Cardiac fibroblast (primary cell): ENCODE data around the gene CELF4.
"Not testable (repeated sequence)": the region's sequence is repeated elsewhere in the genome, so short reads cannot be mapped to it uniquely, and the experiment has no call there.

Source experiments
- DNase-seq, 2 donors: peaks; one replicate each; pipeline versions ENCODE4 v3.0.0 to v3.0.0-alpha.2; 2010; ENCODE audit warnings: low read depth in 2 of 2
- H3K4me3 ChIP-seq, 2 donors: replicated peaks in 1 of 2; 1 replicate in 1 of 2; 2 replicates in 1 of 2; pipeline ENCODE4 v1.5.1; 2011; ENCODE audit warnings: low read depth in 2 of 2, low read length in 2 of 2, mild to moderate bottlenecking in 2 of 2, moderate library complexity in 1 of 2
- TF ChIP-seq, protein P1 (sequence below): IDR thresholded peaks from one replicate; pipeline ENCODE4 v1.5.1; 2011; ENCODE audit warnings: low read depth, mild to moderate bottlenecking, low read length, inconsistent platforms

CELF4 gene

DNA sequence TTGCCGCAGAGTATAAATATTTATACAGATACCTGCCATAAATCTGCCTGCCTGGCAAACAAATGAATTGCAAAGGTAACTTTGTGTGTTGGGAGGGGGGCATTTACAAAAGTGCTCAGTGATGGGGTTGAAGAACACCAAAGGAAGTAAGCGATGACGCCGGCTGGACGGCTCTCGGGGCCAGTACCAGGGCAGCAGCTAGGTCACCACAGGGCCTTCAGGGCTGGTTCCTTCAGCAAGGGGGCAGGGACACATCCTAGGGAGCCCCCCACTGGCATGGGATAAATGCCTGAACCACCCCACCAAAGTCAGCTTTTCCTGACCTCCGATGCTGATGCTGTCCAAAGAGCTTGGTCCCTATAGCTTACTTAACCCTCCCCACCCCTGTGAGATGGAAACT lies 190.4 kb downstream of the CELF4 start:
- DNase-seq: no peak
- TF ChIP-seq, protein P1, sequence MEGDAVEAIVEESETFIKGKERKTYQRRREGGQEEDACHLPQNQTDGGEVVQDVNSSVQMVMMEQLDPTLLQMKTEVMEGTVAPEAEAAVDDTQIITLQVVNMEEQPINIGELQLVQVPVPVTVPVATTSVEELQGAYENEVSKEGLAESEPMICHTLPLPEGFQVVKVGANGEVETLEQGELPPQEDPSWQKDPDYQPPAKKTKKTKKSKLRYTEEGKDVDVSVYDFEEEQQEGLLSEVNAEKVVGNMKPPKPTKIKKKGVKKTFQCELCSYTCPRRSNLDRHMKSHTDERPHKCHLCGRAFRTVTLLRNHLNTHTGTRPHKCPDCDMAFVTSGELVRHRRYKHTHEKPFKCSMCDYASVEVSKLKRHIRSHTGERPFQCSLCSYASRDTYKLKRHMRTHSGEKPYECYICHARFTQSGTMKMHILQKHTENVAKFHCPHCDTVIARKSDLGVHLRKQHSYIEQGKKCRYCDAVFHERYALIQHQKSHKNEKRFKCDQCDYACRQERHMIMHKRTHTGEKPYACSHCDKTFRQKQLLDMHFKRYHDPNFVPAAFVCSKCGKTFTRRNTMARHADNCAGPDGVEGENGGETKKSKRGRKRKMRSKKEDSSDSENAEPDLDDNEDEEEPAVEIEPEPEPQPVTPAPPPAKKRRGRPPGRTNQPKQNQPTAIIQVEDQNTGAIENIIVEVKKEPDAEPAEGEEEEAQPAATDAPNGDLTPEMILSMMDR: no peak
- no peak overlapping the region for H3K4me3 ChIP-seq

DNA sequence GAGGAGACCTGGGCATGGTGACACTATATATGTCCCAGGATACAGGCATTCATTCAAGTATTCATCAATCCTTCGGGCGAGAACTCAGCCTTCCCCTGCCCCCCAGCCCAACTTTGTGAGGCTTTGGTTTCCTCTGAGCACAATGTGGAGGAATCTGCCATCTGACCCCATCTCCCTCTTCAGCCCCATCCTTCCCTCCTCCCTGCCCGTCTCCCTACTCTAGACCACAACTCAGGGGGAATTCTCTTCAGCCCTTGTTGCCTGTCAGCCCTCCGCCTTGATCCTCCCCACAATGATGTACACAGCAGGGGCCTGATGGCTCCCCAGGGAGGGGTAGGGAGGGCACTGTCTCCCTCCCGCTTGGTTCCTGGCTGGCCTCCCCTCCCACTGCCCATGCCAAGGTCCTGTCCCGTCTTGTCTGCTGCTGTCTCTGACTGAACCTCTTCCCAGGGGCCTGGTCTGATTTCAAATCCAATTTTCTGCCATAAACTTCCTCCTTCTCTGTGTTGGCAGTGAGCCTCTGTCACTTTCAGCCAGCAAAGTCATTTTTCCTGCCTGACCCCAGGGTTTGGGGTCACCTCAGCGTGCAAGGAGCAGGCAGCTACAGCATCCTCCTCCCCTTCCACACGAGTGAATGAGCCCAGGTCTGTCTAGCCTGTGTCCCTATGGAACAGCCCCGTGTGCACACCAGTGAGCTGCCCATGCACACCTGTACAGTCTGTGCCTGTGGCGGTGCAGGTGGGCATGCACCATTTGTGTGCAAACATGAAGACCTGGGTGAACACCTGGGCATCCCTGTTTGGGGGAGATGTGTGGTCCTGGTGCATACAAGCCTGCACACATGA lies 197.3 kb downstream of the CELF4 start:
- TF ChIP-seq, protein P1: no peak
- no peak for DNase-seq
- H3K4me3 ChIP-seq: no peak overlapping the region

DNA sequence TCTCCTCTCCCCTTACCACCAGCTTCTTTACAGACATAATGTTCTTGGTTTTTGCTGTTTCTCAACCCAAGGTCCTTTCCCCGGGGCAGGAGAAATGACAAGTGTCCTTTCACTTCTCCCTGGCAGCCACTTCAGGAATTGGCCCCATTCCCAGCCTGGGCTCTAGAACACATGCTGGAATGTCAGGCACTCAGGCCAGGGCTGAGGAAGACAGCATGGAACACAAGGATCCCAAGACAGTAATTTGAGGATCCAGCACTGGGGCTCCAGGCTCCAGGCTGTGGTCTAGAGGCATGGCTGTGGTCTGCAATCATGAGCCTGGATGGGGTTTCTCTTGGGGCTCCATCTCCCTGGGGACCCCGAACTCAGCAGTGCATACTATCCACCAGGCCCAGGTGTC lies 201.4 kb downstream of the CELF4 start:
- H3K4me3 ChIP-seq: no peak overlapping the region
- no peak for DNase-seq
- TF ChIP-seq, protein P1: no peak

DNA sequence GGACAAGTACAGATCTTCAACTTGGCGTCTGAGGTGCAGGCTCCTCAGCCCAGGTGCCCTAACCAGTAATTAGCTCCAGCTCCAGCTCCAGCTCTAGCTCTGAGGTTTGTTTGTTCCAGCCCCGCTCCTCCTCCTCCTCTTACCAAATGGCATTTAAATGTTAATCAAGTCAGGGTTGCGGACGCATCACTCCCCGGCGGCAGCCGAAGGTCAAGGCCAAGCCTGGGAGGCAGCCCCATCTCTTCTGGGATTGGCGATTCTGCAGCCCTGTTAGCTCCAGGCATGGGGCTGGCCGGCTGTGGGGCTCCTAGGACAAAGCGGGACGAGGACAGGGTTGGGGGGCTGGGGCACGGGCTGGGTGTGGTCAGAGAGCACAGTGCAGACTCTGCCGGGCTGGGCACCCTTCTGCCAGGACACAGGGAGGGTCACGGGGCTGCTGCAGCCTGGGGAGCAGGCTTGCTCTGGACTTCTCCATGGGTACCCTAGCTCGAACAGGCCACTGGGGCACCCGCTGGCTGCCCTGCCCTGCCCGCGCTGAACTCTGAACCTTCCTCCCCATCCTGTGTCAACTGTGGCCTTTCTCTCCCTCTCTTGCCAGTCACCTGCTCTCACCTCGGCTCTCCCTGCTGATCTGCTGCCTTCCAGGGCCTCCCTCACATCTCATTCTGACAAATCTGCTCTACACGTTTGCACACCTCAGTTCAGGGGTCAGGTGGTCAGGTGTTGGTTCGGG lies 203.3 kb downstream of the CELF4 start:
- no peak for DNase-seq
- no peak overlapping the region for H3K4me3 ChIP-seq
- TF ChIP-seq, protein P1: no peak

DNA sequence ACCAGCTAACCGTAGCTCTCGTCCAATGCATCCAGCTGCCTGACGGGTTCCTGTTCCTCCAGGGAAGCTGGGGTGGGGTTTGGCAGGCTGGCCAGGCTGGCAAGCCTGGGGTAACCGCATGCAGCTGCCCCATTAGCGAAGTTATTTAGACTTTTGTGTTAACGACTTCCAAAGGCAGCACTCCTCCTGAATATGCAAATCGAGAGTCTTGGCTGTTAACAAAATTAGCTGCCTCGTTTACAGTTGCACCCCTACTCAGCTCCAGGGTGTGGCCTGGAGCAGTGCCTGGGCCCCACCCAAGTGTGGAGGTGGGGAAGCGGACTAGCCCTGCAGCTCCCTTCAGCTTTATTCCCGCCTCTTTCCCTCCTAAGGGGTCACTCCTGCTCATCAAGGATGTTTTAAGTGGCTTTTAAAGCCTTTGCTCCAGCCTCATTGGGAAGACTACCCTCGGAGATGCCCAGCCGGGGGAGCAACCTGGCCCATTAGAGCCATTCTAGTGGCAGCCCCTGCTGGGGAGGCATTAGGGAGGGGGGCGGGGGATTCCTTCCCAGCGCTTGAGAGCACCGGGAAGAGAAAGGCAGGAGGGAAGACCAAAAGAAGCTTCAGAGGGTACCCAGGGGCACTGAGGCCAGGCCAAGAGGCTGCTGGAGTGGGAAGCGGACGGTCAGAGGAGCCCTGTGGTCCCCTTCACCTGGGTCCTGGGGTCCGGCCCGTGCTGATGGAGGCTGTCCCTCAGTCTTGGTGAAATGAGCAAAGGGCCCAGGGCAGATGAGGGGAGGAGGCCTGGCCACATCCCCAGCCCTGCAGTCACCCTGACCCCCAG lies 204.1 kb downstream of the CELF4 start:
- TF ChIP-seq, protein P1: no peak
- no peak overlapping the region for H3K4me3 ChIP-seq
- no peak for DNase-seq

DNA sequence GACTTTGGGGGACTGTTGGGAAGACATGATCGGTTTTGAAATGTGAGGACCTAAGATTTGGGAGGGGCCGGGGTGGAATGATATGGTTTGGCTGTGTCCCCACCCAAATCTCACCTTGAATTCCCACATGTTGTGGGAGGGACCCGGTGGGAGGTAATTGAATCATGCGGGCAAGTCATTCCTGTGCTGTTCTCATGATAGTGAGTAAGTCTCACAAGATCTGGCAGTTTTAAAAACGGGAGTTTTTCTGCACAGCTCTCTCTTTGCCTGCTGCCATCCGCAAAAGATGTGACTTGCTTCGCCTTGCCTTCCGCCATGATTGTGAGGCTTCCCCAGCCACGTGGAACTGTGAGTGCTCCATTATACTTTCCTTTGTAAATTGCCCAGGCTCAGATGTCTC lies 207.5 kb downstream of the CELF4 start:
- DNase-seq, H3K4me3 ChIP-seq: not testable (repeated sequence)

DNA sequence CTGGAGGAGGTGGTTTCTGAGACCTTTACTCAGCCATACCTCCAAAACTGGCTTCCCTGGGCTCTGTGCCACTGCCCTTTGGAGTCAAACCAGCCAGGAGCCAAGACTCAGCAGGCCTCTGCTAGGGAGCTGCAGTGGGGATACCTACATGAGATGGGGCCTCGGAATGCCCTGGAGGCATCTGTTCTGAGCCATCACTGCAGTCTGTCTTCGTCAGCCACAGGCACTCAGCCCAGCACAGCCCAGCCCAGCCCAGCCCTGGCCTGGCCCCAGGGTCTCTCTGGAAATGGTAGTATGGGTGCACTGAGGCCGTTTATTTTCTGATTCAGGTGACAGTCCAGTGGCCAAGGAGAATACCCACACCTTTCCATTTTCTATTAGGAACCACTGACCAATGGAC lies 209.8 kb downstream of the CELF4 start:
- no peak overlapping the region for H3K4me3 ChIP-seq
- TF ChIP-seq, protein P1: no peak
- DNase-seq: no peak
